Esophagus (tissue), 2 donors: ENCODE measurements around the gene TTLL7. TPM values are rescaled to one million over a fixed set of nuclear protein-coding genes. Genes with fewer than 3 reads are reported as not detected.

Source experiments
- H3K27ac ChIP-seq, 2 donors: one replicate each; pipeline ENCODE4 v1.5.1; 2013; ENCODE audit warnings: low read depth in 2 of 2, mild to moderate bottlenecking in 2 of 2, inconsistent platforms in 1 of 2, low read length in 1 of 2, moderate library complexity in 1 of 2
- H3K27me3 ChIP-seq, 2 donors: one replicate each; pipeline ENCODE4 v1.6.1; 2013; ENCODE audit warnings: low read length in 2 of 2, control low read depth in 1 of 2, mild to moderate bottlenecking in 1 of 2; ENCODE audit not compliant: insufficient read depth in 2 of 2, control insufficient read depth in 1 of 2
- H3K36me3 ChIP-seq, 2 donors: one replicate each; pipeline ENCODE4 v1.6.1; 2013; ENCODE audit warnings: low read length in 1 of 2; ENCODE audit not compliant: control insufficient read depth in 2 of 2, insufficient read depth in 2 of 2
- H3K4me1 ChIP-seq, 2 donors: one replicate each; pipeline ENCODE4 v1.6.1; 2013; ENCODE audit warnings: low read length in 1 of 2; ENCODE audit not compliant: control insufficient read depth in 2 of 2, insufficient read depth in 2 of 2
- H3K4me3 ChIP-seq, 2 donors: one replicate each; pipeline ENCODE4 v1.5.1; 2013; ENCODE audit warnings: low read length in 2 of 2, mild to moderate bottlenecking in 2 of 2, low read depth in 1 of 2, moderate library complexity in 1 of 2
- H3K9me3 ChIP-seq, 2 donors: one replicate each; pipeline ENCODE4 v1.6.1; 2013; ENCODE audit warnings: mild to moderate bottlenecking in 2 of 2, low read depth in 1 of 2, low read length in 1 of 2, moderate library complexity in 1 of 2; ENCODE audit not compliant: control insufficient read depth in 2 of 2, insufficient read depth in 1 of 2
- WGBS, 2 donors: extraction: QIAGEN DNeasy Blood & Tissue Kit; methylation state at CpG; one replicate each; pipeline ENCODE4 v1.1.7; 2013; 5-methylcytosine and 5-hydroxymethylcytosine counted together
- polyA plus RNA-seq, 2 donors: library from polyadenylated mRNA; stranded (reverse); fragments of 200-250 nt; gene quantifications; one replicate each; pipeline ENCODE4 v1.2.3, GENCODE V29; 2013
- donor health status: healthy with polysubstance abuse.
- donor health status: Bipolar disorder and iron deficiency.

TTLL7 gene
- polyA plus RNA-seq, 2 donors = 1.6 to 3.6 TPM

DNA sequence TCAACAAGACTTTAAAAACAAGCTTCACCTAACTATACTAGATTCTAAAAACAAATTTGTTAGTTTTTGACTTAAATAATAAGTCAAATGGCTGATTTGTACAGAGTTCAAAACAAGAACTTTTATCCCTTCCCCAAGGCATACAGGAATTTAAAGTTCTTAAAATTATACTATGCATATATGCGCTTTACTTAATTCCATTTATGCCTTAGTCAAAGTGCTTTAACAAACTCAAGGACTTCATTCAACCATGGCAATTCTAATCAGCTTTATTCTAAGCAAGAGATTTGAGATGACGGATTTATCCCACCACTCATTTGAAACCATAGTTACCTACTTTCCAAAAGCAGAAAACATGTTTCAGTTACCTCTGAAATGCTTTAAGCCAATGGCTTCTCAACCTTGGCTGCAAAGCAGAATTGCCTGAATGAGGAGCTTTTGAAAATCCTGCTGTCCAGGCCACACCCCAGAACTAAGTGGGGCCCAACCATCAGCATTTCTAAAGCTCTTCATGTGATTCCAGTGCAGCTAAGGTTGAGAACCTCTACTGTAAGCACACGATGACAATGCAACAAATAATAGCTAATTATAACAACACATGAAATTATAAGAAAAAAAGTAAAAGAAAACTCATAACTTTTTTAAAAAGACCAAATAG is 44.6 kb downstream of the TTLL7 start:
- no peaks in the 10 kb centered on the region for H3K4me1 ChIP-seq
- 90 to 91% methylated on average over 3 of the region's 3 CpGs for WGBS, 2 donors
- H3K27me3 ChIP-seq = no peaks in the 10 kb centered on the region
- no peak overlapping the region for H3K4me3 ChIP-seq
- no peaks in the 10 kb centered on the region for H3K36me3 ChIP-seq
- no peaks in the 10 kb centered on the region for H3K9me3 ChIP-seq
- no peak overlapping the region for H3K27ac ChIP-seq

DNA sequence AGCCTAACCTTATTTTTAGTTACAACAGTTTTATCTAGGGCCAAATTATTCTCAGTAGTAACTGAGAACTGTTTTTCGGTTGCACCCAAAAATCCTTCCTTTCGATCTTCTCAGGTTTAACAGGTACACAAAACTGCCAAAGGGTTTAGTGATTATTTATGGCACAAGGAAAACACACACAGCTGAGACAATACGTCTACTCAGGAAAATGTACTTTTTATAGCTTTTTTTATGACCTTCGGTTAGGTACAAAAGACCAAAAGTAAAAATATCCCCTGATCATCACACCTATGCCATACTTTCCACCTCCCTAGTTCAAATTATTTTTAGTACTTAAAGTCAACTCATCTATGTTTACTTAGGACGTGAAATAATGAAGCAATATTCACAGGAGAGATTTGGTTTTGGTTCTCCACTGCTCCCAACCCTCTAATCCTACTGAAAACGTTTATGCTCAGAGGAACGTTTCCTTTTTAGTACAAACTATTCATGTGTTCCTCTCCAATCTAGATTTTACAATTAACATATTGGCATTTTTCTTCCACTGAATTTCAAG is 48.7 kb downstream of the TTLL7 start:
- Histone ChIP-seq H3K27me3 (no peaks in the 10 kb centered on the region), H3K9me3 (no peaks in the 10 kb centered on the region), H3K4me3 (no peak overlapping the region), H3K36me3 (no peaks in the 10 kb centered on the region), H3K4me1 (no peaks in the 10 kb centered on the region), H3K27ac (no peak overlapping the region)
- 61 to 66% methylated on average over 7 of the region's 7 CpGs for WGBS, 2 donors

DNA sequence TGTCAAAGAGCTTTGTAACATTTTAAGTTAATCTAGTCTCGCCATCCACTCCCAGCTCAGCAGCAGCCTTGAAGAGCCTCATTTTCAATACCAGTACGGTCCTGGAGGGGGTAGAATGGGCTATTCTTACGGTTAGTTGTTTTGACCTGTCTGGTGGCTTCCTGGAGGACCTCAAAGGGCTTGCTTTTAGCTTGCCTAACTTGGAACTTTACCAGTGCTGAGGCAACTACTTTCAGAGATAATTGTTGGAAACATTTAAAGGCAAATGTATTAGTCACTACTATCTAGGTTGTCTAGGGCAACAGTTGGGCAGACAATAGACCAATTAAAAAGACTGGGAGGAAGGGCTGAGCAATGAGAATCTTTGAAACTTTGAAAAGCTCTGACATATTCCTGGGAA is 56.0 kb downstream of the TTLL7 start:
- H3K9me3 ChIP-seq = no peaks in the 10 kb centered on the region
- 51 to 72% methylated on average over 3 of the region's 3 CpGs for WGBS, 2 donors
- H3K27me3 ChIP-seq = no peaks in the 10 kb centered on the region
- H3K4me3 ChIP-seq = no peak overlapping the region
- H3K27ac ChIP-seq = no peak overlapping the region
- no peaks in the 10 kb centered on the region for H3K36me3 ChIP-seq
- H3K4me1 ChIP-seq = no peaks in the 10 kb centered on the region

DNA sequence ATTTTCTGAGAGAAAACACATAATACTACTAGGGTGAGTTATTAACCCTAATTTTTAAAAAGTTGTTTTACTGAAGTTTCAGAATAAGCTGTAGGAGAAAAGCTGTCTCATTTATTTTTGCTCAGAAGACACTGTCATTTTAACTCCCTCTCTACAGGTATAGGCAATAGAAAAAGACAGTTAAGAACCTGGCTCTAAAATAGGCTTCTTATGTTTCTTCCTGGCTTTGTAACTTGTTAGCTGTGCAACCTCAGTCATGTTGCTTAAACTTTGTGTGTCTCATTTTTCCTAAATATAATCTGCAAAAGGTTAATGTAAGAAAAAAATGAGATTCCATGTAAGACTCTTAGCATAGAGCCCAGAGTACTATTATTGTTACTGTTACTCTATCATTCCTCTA is 64.4 kb downstream of the TTLL7 start:
- Histone ChIP-seq H3K4me1 (no peaks in the 10 kb centered on the region), H3K27ac (no peak overlapping the region), H3K27me3 (no peaks in the 10 kb centered on the region), H3K9me3 (no peaks in the 10 kb centered on the region), H3K4me3 (no peak overlapping the region), H3K36me3 (no peaks in the 10 kb centered on the region)

DNA sequence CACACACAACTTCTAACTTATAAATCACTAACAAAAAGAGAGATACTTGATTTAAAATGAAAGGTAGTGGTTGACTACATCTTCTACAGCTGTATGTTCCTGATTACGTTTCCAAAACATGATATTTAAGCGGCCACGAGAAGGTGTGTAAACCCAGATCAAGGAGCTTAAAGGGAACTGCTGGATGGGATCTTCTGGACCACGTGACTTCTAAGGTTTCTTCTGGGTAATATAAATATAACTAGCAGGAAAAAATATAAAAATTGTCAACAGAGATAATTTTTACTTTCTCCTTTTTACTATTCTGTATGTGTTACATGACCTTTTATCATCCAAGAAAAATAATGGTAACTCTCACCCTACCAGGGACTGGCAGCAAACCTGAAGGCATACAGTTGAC is 66.2 kb downstream of the TTLL7 start:
- H3K9me3 ChIP-seq = no peaks in the 10 kb centered on the region
- H3K4me1 ChIP-seq = no peaks in the 10 kb centered on the region
- H3K27ac ChIP-seq = no peak overlapping the region
- 82 to 91% methylated on average over 4 of the region's 4 CpGs for WGBS, 2 donors
- H3K27me3 ChIP-seq = no peaks in the 10 kb centered on the region
- no peaks in the 10 kb centered on the region for H3K36me3 ChIP-seq
- H3K4me3 ChIP-seq = no peak overlapping the region

DNA sequence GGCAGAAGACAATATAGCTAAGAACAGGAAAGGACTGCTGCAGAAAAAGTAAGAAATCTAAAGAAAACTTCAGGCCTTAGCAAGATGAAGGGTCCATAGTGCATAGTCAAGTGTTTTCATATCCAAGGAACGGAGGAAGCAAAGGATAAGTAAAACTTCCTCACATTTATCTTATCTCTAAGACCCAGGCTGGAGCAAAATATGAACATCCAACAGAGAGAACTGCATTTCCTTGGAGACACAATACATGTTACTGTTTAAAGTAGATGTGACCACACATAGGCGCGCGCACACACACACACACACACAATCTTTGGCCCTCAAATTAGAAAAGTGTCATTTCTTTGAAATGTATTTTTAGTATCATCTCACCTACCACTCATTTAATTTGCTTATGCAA is 66.7 kb downstream of the TTLL7 start:
- H3K27me3 ChIP-seq = no peaks in the 10 kb centered on the region
- H3K4me1 ChIP-seq = no peaks in the 10 kb centered on the region
- no peak overlapping the region for H3K27ac ChIP-seq
- no peaks in the 10 kb centered on the region for H3K36me3 ChIP-seq
- no peak overlapping the region for H3K4me3 ChIP-seq
- H3K9me3 ChIP-seq = no peaks in the 10 kb centered on the region
- 91 to 92% methylated on average over 4 of the region's 4 CpGs for WGBS, 2 donors

DNA sequence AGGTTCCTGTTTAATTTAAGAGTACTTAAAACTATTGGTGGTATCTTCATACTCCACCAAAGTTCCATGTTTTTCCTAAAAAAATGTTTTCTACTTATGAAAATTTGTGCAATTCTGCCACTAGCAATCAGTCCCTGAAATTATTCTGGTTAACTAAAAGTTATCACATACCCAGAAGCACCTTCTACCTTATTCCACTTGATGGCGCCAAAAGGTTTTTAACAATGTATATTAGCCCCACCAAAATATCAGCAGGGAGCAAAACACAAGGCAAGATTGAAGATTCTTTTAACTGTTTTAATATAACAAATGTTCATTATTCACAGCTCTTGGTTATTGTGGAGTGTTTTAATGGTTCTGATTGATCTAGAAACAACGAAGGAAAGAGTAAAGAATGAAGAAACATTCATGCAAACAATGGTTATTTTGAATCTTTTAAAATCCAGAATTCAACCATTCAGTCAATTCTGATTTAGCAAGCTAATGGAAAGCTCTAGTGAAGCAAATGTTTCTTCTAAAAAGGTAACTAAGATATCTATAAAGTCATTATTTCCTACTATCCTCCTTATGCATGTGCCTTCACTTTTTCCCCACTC is 67.2 kb downstream of the TTLL7 start:
- Histone ChIP-seq H3K4me3 (no peak overlapping the region), H3K27ac (no peak overlapping the region), H3K36me3 (no peaks in the 10 kb centered on the region), H3K27me3 (no peaks in the 10 kb centered on the region), H3K9me3 (no peaks in the 10 kb centered on the region), H3K4me1 (no peaks in the 10 kb centered on the region)
- 4 to 5% methylated on average over 2 of the region's 2 CpGs for WGBS, 2 donors

DNA sequence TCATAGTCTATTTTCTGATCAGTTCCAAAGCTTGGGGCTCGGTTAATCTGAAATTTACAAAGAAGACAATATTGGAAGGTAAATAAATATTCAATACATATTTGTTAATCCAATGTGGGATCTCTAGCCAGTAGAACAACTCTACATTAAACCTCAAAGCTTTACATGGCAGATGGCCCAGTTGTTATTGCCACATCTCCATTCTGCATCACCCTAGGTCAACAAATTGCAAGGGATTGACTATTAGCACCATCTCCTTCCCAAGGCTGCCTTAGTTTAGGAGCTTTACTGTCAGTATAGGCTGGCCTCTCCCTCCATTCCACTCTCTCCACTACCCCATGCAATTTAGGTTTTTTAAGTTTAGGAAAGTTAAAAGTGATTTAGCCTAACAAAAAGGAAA is 69.7 kb downstream of the TTLL7 start:
- Histone ChIP-seq H3K4me1 (no peaks in the 10 kb centered on the region), H3K27ac (no peak overlapping the region), H3K4me3 (no peak overlapping the region), H3K27me3 (no peaks in the 10 kb centered on the region), H3K9me3 (no peaks in the 10 kb centered on the region), H3K36me3 (no peaks in the 10 kb centered on the region)
- WGBS, 2 donors = 74 to 84% methylated on average over 1 of the region's 1 CpG

DNA sequence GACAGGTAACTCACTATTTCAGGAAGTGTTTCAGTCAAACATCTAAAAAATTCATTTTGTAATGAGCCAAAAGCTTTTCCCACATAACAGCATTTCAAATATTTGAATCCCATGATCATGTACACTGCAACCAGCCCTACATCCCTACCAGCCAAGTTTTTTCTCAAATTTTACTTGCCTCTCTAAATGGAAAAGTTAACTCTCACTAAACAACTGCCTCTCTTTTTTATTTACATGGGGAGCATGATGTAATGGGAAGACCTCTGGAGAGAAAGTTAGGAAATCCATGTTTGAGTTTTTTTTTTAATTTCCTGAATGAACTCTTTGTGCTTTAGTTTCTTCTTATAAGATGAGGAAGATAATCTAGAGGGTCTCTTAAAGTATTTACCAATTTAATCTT is 70.5 kb downstream of the TTLL7 start:
- no peak overlapping the region for H3K4me3 ChIP-seq
- no peaks in the 10 kb centered on the region for H3K36me3 ChIP-seq
- H3K27ac ChIP-seq = no peak overlapping the region
- no peaks in the 10 kb centered on the region for H3K4me1 ChIP-seq
- H3K9me3 ChIP-seq = no peaks in the 10 kb centered on the region
- H3K27me3 ChIP-seq = no peaks in the 10 kb centered on the region

DNA sequence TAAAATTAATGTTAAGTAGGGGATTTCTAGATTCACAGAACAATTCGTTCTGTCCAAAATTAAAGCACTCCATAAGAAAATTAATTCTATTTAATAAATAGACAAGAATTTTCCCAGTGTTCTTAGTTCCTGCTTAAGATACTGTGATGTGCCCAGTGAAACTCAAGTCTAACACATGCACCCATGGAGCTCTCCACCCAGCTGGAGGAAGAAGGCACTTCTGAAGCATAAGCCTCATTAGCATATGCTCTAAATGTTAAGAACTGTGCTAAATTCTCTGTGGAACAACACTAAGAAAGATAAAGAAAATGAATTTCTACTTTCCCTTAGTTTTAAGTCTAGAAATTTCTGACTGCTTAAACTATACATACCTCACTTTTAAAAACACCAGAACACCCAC is 71.2 kb downstream of the TTLL7 start:
- H3K9me3 ChIP-seq = no peaks in the 10 kb centered on the region
- no peaks in the 10 kb centered on the region for H3K4me1 ChIP-seq
- WGBS, 2 donors = 63 to 65% methylated on average over 1 of the region's 1 CpG
- no peaks in the 10 kb centered on the region for H3K27me3 ChIP-seq
- H3K36me3 ChIP-seq = no peaks in the 10 kb centered on the region
- no peak overlapping the region for H3K27ac ChIP-seq
- no peak overlapping the region for H3K4me3 ChIP-seq
